KMS-11 (cell line): ENCODE results near the gene TRPM8.

Experiments used
- H2AFZ ChIP-seq: fragments of 200-600 bp; sonication (generic); 2 replicates; pipeline ENCODE4 v1.6.1; 2016; ENCODE audit warnings: antibody characterized with exemption, mixed run types, low read depth
- H3K27ac ChIP-seq: fragments of 200-600 bp; sonication (generic); 2 replicates; pipeline ENCODE4 v1.6.1; 2016; ENCODE audit warnings: mild to moderate bottlenecking, mixed run types
- H3K27me3 ChIP-seq: fragments of 200-600 bp; sonication (generic); 2 replicates; pipeline ENCODE4 v1.6.1; 2017; ENCODE audit warnings: mild to moderate bottlenecking, low read depth, mixed run types, moderate library complexity; ENCODE audit not compliant: insufficient read depth
- H3K36me3 ChIP-seq: fragments of 200-600 bp; sonication (generic); 2 replicates; pipeline ENCODE4 v1.6.1; 2017; ENCODE audit warnings: mild to moderate bottlenecking, mixed run types; ENCODE audit not compliant: insufficient read depth
- H3K4me1 ChIP-seq: fragments of 200-600 bp; sonication (generic); 2 replicates; pipeline ENCODE4 v1.6.1; 2016; ENCODE audit warnings: mild to moderate bottlenecking, low read depth, mixed run types; ENCODE audit not compliant: poor library complexity, severe bottlenecking
- H3K4me2 ChIP-seq: fragments of 200-600 bp; sonication (generic); 2 replicates; pipeline ENCODE4 v1.7.0; 2016; ENCODE audit warnings: mild to moderate bottlenecking, mixed run types
- H3K4me3 ChIP-seq: fragments of 200-600 bp; sonication (generic); IDR thresholded peaks from 2 replicates; pipeline ENCODE4 v1.6.1; 2017; ENCODE audit warnings: low read depth, low read length, mixed read lengths; ENCODE audit not compliant: insufficient read depth
- H3K79me2 ChIP-seq: fragments of 200-600 bp; sonication (generic); 2 replicates; pipeline ENCODE4 v1.6.1; 2016; ENCODE audit warnings: low read depth, mixed run types; ENCODE audit not compliant: insufficient read depth
- H3K9ac ChIP-seq: fragments of 200-600 bp; sonication (generic); 2 replicates; pipeline ENCODE4 v1.6.1; 2016; ENCODE audit warnings: mild to moderate bottlenecking, mixed run types
- H4K20me1 ChIP-seq: fragments of 200-600 bp; sonication (generic); 2 replicates; pipeline ENCODE4 v1.6.1; 2016; ENCODE audit warnings: mild to moderate bottlenecking, mixed run types; ENCODE audit not compliant: insufficient read depth
- TF ChIP-seq, protein P1 (sequence below): fragments of 200-600 bp; sonication (generic); conservative IDR thresholded peaks from 2 replicates; pipeline ENCODE4 v1.6.1; 2017; ENCODE audit warnings: low read depth, mild to moderate bottlenecking, antibody characterized with exemption, low read length, moderate library complexity, mixed read lengths

Gene TRPM8

GRCh38 chr2:234014427-234014826 lies 97.3 kb downstream of the TRPM8 start:
- Histone ChIP-seq H2AFZ (no peak overlapping the region), H3K4me2 (no peak overlapping the region), H3K79me2 (no peaks in the 10 kb centered on the region), H3K4me3 (no peak overlapping the region), H3K27ac (no peak overlapping the region), H3K27me3 (no peaks in the 10 kb centered on the region), H4K20me1 (no peaks in the 10 kb centered on the region), H3K9ac (no peak overlapping the region), H3K4me1 (no peaks in the 10 kb centered on the region), H3K36me3 (no peaks in the 10 kb centered on the region)
- TF ChIP-seq, protein P1, sequence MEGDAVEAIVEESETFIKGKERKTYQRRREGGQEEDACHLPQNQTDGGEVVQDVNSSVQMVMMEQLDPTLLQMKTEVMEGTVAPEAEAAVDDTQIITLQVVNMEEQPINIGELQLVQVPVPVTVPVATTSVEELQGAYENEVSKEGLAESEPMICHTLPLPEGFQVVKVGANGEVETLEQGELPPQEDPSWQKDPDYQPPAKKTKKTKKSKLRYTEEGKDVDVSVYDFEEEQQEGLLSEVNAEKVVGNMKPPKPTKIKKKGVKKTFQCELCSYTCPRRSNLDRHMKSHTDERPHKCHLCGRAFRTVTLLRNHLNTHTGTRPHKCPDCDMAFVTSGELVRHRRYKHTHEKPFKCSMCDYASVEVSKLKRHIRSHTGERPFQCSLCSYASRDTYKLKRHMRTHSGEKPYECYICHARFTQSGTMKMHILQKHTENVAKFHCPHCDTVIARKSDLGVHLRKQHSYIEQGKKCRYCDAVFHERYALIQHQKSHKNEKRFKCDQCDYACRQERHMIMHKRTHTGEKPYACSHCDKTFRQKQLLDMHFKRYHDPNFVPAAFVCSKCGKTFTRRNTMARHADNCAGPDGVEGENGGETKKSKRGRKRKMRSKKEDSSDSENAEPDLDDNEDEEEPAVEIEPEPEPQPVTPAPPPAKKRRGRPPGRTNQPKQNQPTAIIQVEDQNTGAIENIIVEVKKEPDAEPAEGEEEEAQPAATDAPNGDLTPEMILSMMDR: no peak

DNA sequence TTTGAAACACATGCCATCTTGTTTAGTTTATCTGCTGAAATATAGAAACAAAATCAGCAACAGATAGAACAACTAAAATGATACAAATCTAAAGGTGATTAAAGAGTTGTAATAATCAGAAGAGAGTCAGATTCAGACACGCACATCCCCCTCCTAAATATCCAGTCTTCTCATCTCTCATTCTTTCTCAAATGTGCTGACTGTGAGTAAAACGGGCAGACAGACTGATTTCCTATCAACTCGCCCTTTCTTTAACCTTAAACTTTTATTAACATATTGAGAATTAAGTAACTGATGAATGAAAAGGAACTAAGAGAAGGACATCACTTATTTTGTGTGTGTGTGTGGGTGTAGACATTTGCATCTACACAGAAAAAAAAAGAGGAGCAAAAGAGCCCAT lies 98.7 kb downstream of the TRPM8 start:
- Histone ChIP-seq H2AFZ (no peak overlapping the region), H3K27ac (no peak overlapping the region), H3K36me3 (no peaks in the 10 kb centered on the region), H4K20me1 (no peaks in the 10 kb centered on the region), H3K4me1 (no peaks in the 10 kb centered on the region), H3K4me2 (no peak overlapping the region), H3K9ac (no peak overlapping the region), H3K27me3 (no peaks in the 10 kb centered on the region), H3K79me2 (no peaks in the 10 kb centered on the region), H3K4me3 (no peak overlapping the region)
- TF ChIP-seq, protein P1: no peak

DNA sequence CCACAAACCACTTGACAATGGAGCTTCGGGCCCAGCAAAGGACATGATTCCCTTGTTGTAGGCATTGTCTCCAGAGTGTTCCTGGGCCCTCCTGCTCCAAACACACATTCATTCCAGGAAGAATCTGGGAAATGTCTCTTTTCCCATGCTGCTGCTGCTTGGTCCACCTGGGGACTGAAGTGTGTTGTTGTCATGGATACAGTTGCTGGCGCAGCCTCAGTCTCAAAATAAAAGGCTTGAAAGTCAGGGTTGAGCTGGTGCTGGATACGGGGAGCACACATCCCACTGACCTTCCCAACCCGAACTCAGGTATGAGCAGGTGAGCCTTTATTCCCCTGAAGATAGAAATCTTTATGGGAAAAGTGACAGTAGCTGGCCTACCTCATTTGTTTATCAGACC lies 102.7 kb downstream of the TRPM8 start:
- Histone ChIP-seq H2AFZ (no peak overlapping the region), H3K27ac (no peak overlapping the region)
- TF ChIP-seq, protein P1: no peak

DNA sequence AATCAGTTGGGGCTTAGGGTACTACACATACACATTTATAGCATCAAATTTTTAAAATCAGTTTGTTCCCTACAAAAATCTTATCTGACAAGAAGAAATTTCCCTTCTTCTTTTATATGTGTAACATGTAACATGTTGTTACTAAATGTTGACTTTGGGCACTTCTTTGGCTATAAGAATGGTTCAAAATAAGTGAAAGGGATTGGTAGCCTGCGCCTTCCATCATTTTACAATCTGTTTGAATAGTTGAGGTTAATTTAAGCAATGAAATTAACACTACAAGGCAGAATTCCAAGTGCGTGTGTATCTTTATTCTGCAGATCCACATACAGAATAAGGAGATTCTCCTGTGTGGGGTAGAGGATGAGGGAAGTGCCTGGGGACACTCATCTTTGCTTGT lies 103.2 kb downstream of the TRPM8 start:
- H3K36me3 ChIP-seq: no peaks in the 10 kb centered on the region
- H3K4me1 ChIP-seq: no peaks in the 10 kb centered on the region
- no peak overlapping the region for H2AFZ ChIP-seq
- no peak overlapping the region for H3K4me2 ChIP-seq
- no peak overlapping the region for H3K27ac ChIP-seq
- no peak overlapping the region for H3K9ac ChIP-seq
- no peaks in the 10 kb centered on the region for H3K27me3 ChIP-seq
- TF ChIP-seq, protein P1: no peak
- H3K79me2 ChIP-seq: no peaks in the 10 kb centered on the region
- no peak overlapping the region for H3K4me3 ChIP-seq
- no peaks in the 10 kb centered on the region for H4K20me1 ChIP-seq

More for the DNA sequence above, 102.7 kb downstream of the TRPM8 start:
- no peak overlapping the region for H3K9ac ChIP-seq
- H3K4me2 ChIP-seq: no peak overlapping the region
- no peaks in the 10 kb centered on the region for H3K4me1 ChIP-seq
- H3K27me3 ChIP-seq: no peaks in the 10 kb centered on the region
- H3K36me3 ChIP-seq: no peaks in the 10 kb centered on the region
- H4K20me1 ChIP-seq: no peaks in the 10 kb centered on the region
- H3K4me3 ChIP-seq: no peak overlapping the region
- H3K79me2 ChIP-seq: no peaks in the 10 kb centered on the region
